NCI-H146 (cell line): ENCODE measurements around the gene OR51B6.
A peak's percentile ranks its signal among the peaks of the same experiment; 100 is the strongest.
"Not testable (repeated sequence)": the region's sequence is repeated elsewhere in the genome, so short reads cannot be mapped to it uniquely, and the experiment has no call there.

Source experiments
- DNase-seq: peaks from one replicate; lab custom pipeline; 2025; lab: John Stamatoyannopoulos, UW

OR51B6 gene

DNA sequence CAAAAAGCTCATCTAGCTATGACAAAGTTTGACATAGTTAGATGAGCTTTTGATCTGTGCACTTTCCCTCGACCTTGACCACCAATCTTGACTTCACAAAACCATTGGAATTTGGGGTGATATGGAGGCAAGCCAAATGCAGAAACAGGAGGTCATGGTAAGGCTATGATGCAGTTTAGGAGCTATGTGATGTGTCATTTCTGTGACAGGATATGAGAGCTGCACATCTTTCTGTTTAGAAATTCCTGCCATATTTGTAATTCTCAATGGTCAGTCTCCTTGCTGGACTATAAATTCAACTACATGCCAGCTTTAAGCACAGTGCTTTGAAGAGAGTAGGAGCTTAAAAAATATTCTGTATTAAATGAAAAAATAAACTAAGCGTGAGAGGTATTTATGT, 12.9 kb downstream of the OR51B6 start:
- no peak for DNase-seq

DNA sequence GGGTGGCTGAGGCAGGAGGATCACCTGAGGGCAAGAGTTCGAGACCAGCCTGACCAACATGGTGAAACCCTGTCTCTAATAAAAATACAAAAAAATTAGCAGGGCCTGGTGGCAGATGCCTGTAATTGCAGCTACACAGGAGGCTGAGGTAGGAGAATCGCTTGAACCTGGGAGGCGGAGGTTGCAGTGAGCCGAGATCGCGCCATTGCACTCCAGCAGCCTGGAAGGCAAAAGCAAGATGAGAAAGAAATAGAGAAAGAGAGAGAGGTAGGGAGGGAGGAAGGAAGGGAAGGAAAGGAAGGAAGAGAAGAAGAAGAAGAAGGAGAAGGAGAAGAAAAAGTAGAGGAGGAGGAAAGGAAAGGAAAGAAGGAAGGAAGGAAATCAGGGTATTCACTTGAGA, 15.1 kb downstream of the OR51B6 start:
- DNase-seq: not testable (repeated sequence)

DNA sequence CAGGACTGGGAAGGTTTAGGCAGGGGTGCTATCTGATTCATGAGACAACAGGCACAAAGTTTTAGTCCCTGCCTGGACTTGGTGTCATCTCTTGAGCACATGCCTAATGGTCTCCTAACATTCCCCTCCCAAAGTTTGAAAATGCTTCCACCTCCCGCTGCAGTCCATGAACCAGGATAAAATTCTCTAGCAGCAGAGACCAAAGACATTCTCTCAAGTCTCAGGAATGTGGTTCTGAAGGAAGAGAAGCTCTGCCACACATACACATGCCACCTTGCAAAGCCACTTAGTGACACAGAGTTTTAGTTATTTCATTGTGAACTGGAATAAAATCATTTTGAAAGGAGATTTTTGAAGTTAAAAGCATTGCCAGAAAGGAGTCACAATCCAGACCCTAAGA, 15.5 kb downstream of the OR51B6 start:
- no peak for DNase-seq

DNA sequence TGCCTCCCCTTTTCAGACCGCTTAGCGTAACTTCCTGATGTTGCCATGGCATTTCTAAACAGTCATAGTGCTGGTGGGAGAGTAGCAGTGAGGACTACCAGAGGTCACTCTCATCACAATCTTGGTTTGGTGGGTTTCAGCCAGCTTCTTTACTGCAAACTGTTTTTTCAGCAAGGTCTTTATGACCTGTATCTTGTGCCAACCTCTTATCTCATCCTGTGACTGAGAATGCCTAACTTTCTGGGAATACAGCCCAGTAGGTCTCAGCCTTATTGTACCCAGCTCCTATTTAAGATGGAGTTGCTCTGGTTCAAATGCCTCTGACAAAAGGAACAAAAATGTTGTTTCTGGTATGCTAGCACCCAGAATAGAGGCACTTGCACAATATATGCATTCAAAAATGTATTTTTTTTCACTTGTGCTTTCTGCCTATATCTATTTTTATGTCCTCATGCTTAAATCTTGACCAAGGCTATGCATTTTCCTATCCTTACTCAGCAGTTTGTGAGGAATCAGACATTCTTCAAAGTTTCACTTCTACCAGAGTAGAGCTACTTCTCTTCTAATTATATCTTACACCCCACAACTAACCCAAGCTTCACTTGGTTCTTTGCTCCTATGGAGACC, 16.3 kb downstream of the OR51B6 start:
- no peak for DNase-seq

DNA sequence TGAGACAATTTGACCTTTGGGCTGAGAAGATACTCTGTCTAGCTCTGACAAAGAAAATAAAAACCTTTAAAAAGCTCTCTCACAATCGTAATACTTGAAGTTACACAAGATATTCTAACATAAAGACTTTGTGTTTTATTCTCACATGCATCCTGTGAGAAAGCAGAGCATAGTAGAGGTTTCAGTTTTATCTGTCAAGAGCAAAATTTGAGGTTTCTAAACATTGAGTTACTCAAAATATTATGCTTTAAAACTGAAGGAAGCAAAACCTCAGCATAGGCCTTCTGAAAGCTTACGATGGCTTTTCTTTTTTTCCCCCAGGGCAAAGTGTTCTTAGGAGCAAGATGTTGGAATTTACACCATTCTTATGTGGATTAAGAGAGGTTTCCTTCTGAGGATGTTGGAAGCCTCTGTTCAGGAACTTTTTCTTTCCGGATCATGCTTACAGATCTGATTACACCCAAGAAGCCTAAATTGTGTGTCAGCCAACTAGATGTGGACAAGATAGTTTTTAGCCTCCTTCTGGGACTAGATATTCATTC, 17.3 kb downstream of the OR51B6 start:
- DNase-seq: no peak

DNA sequence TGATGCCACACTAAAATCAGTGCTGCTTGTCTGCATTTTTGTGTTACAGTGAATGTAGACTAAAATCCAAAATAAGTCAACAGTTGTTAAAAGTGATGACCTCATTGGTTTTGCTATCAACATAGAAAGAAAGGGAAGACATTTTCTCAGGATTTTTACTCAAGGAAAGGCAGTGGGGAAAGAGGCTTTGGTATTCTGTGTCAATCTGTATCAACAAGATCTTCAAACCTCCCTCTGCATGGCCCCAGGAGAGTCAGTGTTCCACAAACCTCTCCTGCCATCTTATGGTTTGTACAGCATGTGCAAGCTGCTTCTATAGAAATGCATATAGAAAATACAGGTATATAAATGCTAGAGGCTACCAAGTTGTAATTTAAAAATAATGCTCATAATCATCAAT, 18.5 kb downstream of the OR51B6 start:
- no peak for DNase-seq

DNA sequence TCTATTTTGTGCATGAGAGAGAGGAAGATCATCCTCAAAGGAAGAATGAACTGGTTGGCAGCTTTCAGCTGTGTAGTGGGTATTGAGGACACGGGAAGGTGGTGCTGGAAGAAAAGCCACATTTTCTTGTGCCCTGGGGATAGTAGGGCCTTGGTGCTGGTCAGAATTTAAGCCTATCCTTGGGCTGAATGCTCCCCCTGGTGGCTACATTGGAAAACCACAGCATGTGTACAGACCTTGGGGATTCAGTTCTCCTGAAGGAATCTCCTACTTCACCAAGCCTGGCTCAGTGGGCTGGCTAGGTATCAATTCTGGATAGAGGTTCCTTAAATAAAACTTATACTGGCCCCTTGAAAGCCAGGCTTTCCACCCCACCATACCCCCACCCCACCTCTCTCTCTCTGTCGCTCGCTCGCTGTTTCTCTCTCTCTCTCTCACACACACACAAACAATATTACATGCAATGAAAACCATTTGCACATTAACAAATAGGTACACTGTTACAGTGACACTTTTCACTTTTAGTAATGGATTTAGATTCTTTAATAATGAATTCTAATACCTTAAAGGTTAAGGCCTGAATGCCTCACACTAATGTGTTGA, 29.5 kb downstream of the OR51B6 start:
- peak; percentile 42 for DNase-seq

DNA sequence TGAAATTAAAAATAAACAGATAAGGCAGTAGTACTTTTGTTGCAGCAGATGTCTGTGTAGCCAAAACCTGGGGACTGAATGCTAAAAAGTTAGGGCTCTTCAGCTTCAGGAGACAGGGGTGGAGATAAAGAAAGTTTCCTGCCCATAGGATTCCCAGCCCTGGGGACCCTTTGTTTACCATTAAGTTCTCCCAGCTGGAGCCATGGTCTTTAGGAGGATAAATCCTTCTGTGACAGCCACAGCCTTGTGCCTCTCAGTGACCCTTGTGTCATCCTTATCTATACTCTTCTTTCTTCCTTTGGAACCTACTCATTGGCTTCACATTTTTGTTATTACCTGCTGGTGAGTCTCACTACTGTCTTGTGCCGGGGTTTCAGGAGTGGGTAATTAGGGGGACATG, 32.3 kb downstream of the OR51B6 start, which contains the start of gene OR51M1:
Gene OR51M1, plus strand, starts transcription at position 237 of the 400 bp plus-strand sequence. CDS start 5,587 bp downstream, outside the sequence.
- DNase-seq: no peak

DNA sequence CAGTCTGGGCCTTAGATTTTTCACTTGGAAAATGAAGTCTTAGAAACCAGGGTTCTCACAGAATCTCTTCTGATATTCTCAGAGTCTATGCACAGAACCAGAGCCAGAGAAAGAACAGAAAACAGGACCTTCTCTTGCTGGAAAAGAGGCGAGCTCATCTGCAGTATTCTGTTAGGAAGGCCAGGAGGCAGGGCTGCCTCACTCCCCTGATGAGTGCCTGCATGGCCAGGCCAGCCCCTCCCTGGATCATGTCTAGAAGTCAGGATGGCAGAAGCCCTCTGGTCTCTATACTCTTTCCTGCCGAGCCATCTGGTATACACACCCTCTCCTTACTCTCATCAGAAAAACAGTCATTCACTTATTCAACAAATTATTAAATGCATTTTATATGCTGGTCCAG, 33.0 kb downstream of the OR51B6 start:
- DNase-seq: no peak

DNA sequence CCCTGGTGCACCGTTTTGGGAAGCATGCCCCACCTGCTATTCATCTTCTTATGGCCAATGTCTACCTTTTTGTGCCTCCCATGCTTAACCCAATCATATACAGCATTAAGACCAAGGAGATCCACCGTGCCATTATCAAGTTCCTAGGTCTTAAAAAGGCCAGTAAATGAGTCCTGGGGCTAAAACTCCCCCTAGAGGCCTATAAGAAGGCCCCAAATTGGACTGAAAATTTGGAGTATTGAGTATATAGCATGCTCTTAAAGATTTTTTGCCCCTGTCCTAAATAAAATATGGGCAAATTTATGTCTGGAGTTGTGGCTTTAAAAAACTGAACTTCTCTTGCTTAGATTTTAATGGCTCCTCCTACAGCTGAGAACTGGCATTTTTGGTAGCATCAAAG, 38.9 kb downstream of the OR51B6 start:
- DNase-seq: no peak

DNA sequence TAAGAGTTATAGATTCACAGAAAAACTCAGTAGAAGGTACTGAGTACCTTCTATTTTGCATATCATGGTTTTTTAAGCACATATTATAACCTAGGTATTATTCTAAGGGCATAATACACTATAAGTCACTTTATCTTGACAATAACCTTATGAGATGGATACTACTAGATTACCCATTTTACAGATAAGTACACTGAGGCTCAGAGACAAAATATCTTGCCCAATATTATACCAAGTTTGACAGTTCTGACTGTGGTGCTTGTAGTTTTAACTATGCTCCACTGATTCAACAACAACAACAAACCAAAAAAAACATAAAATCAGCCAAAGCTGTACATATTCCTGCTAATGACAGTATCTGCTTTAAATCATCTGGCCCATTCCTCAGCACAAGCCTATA, 42.8 kb downstream of the OR51B6 start:
- no peak for DNase-seq

DNA sequence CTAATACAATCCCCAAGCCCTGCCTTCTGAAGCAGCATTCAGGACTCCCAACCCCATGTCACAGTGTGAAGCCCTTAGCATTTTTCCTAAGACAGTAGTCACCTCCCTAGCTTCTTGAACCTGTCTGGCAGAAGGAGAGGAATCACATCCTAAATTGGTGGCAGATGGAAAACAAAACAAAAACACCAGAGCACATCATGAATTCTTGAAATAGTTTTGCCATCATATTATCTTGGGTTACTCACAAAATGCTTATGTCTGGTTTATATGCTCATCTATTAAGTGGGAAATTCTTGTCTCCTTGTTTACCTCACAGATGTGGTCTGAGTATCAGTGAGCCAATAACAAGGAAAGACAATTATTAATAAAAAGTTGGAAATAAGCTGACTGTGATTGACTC, 47.6 kb downstream of the OR51B6 start:
- no peak for DNase-seq
